ENCODE data around the gene PROSER2.

The PROSER2 gene, protein sequence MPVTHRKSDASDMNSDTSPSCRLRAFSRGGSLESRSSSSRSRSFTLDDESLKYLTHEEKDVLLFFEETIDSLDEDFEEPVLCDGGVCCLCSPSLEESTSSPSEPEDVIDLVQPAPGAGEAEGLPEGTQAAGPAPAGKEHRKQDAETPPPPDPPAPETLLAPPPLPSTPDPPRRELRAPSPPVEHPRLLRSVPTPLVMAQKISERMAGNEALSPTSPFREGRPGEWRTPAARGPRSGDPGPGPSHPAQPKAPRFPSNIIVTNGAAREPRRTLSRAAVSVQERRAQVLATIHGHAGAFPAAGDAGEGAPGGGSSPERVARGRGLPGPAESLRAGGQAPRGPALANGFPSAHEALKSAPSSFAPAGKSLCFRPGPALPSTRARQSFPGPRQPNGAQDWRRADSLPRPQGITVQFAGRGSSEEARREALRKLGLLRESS

DNA sequence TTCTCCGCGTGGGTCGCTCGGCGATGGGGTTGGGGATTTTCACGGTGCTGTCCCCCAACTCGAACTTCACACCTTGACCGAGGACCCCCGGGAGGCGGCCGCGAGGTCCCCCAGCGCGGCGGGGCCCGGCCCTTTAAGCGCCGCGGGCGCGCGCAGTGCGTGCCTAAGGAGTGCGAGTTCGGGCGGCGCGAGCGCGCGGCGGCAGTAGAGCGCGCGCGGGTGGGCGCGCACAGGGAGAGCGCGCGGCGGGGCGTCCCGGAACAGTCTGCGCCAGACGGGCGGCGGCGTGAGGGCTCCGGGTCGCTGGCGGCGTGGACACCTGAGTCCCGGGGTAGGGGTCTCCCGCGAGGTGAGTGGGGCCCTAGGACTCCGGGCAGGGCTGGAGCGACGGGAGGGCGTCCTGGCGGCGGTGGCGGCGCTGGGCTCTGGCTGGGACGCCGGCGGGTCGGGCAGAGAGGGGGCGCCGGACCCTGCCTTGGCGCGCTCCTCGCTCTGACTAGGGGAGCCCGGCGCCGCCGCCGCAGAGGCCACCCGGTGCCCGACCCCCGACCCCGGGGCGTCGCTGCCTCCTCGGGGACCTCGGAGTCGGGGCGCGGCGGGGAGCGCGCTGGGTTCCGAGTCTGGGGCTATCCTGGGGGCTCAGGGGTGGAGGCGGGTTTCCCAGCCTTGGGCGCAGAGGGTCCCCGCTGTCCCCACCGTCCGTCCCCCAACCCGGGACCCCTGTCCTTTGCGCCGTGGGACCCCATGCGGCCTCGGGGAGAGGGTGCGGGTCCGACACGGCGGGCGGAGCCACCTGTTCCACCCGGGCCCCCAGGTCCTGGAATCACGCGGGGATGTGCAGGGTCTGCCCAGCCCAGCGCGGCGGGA is at the start of gene PROSER2:
PROSER2 (plus strand) TSS at position 235 of the 867 bp plus-strand sequence. CDS start 28,722 bp downstream, outside the sequence.
- DNase-seq = peak in 2 of 56 donors; percentile 24 to 25

DNA sequence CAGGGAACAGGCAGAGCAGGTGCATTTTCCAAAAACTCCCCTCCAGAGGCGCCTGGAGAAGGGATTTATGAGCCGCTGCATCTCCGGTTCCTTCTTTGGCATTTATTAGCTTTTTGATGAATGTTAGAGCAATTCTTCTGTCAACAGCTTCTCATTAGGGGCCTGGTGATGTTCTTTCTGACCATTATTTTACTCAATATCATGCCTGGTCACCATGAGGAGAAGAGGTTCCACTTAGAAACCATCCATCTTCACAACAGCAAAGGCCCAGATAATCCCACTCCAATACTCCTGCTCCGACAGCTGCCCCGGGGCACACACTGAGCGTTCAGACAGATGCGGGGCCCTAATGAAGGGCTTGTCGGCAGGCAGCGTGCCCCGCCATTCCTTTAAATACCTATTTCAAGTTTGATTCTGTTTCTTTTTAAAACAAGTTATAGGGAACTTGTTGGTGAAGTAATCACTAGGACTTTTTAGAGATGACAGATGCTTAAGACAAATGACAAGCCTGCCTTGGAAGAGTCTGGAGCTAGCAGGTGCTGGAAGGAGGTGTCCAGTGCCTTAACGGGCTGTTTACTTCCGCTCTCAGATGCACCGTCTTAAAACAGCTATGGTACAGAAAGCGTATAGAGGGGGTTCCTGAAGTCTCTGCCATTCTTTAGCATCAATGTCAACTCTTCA is 49.3 kb upstream of the PROSER2 start:
- DNase-seq = no peak

DNA sequence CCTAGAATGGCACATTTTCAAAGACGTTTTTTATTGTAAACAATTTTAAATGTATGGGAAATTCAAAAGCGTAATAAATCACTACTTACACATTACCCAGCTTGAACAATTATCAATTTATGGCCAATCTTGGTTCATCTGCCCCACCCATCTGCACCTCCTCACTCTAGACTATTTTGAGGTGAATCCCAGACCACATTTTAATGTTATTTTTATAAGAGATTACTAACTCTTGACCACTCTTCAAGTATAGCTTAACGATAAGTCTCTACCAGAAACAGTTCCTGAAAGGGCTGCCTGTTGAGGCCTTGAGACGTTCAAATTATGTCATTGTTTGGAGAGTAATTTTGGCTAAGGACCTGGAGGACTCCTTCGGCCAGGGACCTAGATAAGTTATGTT is 47.7 kb upstream of the PROSER2 start:
- no peak for DNase-seq

DNA sequence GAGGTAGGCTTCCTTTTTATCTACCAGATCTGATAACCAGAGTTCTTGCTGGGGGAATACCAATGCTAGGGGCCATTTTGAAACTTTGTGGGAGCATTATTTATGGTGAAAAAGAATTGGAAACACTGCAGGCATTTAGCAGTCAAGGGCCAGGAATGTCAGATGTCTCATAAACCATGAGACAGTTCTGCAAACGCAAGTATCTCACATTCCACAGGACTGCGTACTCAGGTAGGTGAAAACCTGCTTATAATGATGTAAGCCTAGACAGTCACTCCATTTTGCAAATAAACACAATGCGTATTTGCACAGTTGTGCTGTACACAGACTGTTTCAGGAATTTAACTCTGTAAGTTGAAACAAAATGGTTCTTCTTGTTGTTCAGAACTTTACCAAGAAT is 47.1 kb upstream of the PROSER2 start:
- DNase-seq = no peak

DNA sequence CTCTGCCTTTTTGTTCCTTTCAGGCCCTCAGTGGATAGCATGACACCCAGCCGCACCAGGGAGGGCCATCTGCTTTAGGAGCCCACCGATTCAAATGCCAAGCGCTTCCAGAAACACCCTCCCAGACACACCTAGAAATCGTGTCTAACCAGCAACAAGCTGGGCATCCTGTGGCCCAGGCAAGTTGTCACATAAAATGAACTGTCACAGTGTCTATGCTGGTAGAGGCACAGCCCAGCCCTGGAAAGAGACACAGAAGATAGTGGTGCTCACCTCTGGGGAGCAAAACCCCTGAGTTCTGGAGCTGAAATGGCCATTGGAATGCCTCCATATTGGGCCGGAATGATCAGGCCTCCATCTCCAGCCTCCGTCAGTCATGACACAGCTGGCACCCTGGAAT is 42.0 kb upstream of the PROSER2 start:
- DNase-seq = no peak

DNA sequence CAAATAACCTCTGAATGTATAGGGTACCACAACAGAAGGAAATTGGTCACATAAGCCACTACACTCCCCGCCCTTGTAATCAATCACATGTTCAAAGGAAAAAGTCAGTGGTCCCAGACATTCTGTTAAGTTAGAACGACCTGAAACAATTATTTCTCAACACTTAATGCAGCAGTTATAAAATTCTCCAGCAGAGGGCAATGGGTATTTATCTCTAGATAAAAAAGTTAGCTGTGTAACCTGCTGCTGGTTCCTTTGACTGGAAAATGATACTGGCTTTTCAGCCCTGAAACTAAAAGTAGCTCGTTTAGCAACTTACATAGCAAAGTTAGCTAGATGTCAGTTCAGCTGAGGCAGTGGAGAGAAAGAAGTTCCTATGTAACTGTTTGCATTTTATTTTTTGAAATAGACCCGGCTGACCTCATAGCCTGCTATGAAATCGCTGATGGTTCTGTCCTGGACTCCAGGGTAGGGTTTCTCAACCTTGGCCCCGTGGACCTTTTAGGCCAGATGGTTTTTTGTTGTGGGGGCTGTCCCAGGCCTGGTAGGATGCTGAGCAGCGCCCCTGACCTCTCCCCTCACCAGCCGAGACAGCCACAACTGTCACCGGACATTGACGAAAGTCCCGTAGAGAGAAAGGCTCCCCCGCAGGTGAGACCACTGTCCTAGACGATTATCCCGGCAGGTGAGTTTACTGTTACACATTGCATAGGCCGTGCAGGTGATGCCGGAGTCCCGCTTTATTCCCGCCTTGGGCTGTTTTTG is 40.2 kb upstream of the PROSER2 start:
- no peak for DNase-seq

DNA sequence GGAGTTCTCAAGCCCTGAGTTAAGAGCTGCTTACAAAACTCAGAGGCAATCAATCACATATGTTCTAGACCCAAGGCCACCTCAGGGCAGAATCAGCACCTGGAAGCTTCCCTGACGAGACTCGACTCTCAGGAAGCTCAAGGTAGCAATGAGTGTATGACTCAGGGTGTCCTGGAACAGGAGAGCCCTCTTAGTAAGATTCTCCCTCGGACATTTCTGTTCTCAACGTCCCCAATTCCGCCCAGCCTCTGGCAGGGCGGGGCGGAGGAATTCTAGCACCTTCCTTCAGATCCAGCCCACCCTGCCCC is 39.6 kb upstream of the PROSER2 start:
- no peak for DNase-seq

DNA sequence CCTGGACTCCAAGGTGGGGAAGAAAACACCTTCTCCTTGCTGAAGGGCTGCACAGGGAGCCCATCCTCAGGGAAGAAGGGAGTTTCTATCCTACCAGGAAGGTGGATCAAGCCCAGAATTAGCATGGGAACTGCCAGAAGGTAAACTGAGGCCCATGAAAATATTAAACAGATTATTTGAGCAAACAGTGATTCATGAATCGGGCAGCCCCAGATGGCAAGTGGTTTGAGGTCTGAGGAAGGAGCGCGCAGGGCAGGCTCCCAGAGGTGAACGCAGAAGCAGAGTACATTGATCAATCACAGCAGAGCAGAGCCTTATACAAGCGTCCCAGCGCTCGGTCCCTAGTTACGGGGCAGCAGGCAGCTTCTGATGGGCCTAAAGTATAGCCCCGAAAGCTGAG is 35.8 kb upstream of the PROSER2 start:
- no peak for DNase-seq

DNA sequence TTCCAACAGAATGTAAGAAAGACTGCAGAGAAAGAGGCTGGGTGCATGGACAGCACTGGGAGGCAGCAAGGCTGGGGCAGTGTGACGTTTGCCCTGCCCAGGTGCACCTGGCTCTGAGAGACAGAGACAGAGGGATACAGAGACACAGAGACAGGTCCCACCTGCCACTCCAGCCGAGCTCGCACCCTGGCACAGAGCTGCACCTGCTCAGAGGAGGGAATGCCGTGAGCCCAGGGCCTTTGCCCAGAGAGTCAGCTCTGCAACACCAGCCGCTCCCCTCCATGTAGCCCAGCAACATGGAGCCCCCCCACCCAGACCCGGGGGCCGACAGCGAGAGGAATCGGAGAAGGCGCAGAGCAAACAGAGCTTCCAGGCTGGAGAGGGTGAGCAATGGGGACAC is 35.3 kb upstream of the PROSER2 start:
- no peak for DNase-seq

DNA sequence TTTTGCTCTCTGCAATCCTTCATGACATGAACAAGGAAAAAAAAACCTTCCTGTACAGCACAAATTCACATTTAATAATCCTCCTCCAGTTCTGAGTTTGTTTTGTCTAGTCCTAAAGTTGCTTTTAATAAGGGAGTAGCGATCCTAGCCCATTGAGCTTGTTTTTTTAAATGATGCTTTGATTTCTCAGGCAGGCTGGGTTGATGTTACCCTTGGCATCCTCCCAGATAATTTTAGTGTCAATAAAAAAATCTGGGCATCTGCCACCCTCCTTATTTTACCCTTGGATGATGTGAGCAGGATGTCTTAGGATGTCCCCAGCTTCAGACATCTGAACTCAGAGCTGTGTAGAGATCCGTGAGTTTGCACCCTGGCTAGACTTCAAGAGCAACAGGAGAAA is 33.9 kb upstream of the PROSER2 start:
- no peak for DNase-seq

DNA sequence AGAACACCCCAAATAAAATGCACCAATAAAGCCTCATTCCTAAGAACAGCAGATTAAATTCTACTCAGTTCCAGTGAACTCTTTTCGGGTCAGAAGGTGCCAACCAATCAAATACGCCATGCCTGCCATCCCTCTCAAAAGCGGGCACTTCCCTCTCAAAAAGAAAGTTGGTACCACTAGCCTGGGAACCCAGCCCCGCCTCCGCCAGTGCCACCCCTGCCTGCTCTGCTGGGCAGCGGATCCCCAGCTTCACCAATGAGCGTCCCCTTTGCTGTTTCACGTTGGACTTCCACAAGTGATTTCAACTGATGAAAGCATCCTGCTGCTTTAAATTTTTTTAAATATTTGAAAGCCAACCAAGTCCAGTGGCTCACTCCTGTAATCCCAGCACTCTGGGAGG is 33.2 kb upstream of the PROSER2 start:
- DNase-seq = no peak

DNA sequence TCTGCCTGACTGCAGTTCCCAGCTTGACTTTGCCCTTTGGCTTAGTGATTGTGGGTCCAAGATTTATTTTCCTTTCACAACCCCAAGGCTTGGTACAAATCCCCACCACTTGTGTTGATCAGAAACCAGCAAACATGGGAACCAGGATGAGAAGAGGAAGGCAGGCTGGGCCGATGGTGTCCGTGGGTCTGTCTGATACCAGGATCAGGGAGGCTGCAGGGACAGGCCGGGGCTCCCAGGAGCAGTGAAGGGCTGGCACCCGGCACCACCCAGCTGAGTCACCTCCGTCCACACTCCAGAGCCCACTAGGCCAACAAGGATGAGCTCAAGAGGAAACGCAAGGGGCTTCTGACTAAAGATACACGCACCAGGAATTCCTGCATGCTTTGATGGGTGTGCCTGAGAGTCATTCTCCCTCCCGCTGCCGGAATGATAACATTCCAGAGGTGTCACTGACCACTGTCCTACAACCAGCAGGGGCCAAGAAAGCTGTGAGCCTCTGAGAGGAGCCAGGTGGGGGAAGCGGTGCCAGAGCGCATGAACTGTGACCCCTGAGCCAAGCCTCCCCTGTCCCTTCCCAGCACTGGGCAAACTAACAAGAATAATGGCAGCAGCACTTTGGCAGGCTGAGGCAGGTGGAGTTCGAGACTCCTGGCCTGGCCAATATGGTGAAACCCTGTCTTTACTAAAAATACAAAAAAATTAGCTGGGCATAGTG is 29.2 kb upstream of the PROSER2 start:
- DNase-seq = no peak

DNA sequence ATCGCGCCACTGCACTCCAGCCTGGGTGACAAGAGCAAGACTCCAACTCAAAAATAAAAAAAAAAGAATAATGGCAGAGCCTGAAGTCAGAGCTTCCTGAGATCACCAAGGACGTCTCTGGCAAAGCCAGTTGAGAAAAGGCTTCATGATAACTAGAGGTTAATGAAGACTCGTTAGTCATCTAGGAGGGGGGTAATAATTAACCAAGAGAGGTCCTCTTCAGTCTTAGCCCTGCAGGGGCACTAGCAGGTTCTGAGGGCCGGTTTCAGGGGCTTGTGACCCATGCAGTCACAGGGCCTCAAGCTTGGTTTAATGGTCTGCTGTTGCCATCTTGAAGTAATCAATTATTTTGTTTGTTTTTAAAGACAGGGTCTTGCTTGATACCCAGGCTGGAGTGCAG is 28.6 kb upstream of the PROSER2 start:
- no peak for DNase-seq

DNA sequence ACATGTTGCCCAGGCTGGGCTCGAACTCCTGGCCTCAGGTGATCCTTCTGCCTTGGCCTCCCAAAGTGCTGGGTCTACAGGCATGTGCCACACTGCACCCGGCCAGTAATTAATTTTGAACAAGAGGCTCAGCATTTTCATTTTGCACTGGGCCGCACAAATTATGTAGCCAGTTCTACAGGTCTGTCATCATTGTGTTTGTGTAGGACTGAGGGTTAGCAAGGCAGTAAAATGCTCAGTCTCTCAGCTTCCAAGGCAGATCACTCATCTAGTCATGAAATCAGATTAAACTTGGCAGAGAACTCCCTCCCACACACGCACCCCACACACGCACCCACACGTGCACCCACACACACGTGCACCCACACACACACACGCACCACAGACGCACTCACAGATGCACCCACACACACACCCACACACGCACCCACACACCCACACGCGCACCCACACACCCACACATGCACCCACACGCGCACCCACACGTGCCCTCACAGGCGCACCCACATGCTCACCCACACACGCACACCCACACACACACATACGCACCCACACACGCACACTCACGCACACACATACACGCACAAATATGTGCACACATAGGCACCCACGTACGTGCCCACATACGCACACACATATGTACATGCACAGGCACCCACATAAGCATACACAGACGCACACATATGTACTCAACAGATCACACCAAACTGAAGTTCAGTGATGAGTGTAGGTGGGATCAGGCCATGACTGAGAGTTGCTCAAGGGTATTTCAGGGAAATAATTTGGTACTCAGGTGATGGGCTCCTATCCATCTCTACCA is 27.8 kb upstream of the PROSER2 start:
- peak in 3 of 56 donors; percentile 5 to 45 (median 12) for DNase-seq

DNA sequence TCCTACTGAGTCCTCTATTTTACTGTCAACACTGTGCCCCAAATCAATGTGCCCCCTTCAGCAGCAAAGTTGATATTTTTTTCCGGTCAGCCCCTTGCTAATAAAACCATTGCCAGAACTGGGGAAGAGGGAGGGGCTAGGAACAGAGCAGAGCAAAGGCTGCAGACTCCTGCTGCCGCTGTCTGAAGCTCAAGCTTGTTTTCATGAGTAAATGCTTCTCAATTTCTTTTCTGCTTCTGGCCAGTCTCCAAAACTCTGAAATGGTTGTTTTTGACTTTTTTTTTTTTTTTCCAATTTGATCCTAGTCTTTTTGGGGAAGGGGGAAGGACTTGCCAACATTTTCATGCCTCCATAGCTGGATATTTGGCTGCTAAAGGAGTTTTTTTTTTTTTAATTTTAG is 26.7 kb upstream of the PROSER2 start:
- no peak for DNase-seq

DNA sequence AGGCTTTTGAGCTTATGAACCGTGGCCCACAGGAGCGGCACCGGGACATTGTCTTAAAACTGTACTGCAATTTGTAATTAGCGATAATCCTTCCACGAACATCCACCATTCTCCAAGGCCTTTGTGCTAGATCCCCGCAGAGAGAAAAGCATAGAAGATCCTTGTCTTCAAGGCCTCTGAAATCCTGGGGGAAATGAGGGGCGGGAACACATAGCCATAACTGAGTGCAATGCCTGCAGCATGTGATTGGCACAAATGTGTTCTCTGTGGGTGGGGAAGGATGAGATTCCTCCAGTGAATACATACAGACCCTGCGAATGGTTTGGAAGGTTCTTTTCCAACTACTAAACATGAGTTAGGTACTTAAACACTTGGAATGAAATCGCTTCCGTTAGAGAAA is 25.9 kb upstream of the PROSER2 start:
- DNase-seq = no peak

DNA sequence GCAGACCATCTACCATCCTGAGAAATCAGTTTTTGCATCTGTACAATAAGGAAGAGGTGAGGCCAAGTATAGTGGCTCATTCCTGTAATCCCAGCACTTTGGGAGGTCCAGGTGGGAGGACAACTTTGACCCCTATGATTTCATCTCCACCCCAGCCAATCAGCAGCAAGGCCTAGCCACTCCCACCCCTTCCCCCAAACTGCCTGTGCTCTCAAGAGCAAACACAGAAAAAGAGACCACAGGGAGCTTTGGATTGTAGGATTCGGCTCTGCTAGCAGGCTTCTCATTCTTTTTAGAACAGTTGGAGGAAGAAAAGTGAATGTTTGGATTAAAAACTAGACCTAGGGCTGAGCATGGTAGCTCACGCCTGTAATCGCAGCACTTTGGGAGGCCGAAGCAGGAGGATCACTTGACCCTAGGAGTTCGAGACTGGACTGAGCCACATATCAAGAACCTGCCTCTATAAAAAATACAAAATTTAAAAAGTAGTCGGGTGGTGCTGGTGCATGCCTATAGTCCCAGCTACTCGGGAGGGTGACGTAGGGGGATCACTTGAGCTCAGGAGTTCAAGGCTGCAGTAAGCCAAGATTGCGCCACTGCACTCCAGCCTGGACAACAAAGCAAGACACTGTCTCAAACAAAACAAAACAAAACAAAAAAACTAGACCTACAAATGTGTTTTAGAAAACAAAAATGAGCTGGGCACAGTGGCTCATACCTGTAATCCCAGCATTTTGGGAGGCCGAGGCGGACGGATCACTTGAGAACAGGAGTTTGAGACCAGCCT is 25.1 kb upstream of the PROSER2 start:
- no peak for DNase-seq

DNA sequence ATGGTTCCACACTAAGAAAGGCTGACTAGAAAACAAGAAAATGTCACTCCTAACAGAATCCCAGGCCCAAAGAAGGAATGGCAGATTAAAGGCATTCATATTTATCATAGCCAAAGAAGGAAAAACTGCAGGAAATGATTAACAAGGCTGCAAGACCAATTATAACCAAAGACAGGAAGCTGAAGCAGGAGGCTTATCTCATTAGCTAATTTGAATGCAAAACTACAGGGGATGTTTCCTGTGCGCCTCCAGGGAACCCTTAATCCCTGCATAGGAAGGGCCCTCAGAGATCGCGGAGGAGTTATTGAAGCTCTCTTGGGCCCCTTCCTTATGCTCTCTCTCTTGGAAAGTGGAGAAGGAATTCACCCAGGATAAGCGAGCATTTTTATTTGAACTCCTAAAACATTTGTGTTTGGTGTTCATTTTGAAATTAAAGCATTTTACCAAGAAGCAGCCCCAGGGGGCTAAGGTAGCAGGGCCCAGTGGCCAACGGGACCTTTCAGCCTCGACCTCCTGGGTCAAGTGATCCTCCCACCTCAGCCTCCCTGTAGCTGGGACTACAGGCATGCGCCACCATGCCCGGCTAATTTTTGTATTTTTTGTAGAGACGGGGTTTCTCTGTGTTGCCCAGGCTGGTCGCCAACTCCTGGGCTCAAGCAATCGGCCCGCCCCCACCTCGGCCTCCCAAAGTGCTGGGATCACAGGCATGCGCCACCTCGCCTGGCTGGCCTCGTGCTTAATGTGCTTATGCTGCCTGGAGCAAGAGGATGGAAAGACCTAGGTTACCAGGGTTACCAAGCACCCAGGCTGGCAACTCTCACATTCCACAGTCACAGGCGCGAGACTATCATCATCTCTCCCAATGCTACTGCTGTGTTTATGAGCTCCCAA is 24.1 kb upstream of the PROSER2 start:
- DNase-seq = peak in 2 of 56 donors; percentile 2 to 7

Data from amygdala (tissue), 56 donors.